ENCODE measurements around the gene HES1.

DNA sequence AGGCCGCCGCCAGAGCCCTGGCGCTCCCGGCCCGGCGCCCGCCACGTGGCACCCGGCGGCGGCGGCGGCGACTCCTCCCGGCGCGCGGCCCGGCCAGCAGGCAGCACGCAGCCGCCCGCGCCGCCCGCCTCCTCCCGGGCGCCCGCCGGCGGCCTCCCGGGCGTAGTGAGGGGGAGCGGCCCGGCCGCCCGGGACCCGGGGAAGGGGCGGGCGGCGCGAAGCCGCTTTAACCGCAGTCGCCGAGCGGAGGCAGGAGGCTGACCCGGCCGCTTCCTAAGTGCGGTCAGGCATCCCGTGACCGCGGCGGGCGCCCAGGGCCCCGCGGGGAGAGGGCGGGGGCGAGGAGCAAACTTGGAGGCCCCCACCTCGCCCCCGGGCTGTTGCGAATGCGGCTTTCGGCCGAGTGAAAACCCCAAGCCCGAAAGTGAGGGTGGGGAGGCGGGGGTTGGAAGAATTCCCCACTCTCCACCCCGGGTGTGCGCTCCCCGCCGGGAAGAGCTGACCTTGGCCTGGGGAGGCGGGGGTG lies 1.7 kb upstream of the HES1 start:
- TF ChIP-seq, protein P1, sequence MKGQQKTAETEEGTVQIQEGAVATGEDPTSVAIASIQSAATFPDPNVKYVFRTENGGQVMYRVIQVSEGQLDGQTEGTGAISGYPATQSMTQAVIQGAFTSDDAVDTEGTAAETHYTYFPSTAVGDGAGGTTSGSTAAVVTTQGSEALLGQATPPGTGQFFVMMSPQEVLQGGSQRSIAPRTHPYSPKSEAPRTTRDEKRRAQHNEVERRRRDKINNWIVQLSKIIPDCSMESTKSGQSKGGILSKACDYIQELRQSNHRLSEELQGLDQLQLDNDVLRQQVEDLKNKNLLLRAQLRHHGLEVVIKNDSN (IDR thresholded peaks at IDR 0.05; ENCODE audit: borderline replicate concordance, extremely low read length, insufficient read depth, low read depth, low read length), result no peak
- no peak for TF ChIP-seq FOXM1 (IDR thresholded peaks at IDR 0.05; ENCODE audit: low read depth, low read length)
- TF ChIP-seq ZZZ3 (IDR thresholded peaks at IDR 0.05; ENCODE audit: control insufficient read depth, insufficient read length, low read depth), result no peak

Data from GM12878 (cell line).